ENCODE data around the gene RAB1B.

RAB1B gene

DNA sequence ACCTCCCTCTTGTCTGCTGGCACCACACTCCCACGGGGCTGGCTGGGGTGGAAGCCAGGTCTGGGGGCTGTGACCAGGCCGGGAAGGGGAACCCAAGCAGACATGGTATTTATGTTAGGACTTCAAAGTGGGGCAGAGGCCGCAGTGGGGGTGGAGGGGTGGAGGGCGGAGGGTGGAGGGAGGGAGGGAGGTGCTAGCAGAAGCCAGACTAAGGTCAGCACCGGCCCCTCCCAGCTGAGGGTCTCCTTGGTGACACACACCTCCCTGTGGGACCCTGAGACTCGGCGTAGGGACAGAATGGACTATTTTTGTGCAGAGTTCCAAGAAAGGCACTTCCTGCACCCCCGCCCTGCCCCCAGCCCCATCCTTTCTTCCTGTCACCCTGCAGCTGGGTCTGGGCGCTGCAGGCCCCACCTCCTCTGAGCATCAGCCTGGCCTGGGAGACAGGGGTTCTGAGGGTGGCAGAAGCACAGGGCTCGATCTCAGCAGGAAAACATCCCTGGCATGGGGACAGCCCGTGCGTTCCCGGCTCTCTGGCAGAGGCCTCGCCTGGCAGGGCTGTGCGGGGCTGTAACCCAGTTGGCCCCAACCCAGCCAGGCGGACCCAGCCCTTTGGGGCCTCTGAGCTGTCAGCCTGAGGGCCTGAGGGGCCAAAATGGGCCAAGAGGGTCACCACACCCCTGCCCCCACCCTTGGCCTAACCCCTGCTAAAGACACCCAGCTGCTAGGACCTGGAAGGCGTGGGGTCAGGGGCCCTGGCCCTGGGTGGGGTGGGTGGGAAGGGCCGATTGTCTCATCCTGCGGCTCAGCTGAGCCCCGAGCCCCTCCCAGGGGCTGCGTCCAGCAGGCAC lies 58.0 kb downstream of the RAB1B start:
- Histone ChIP-seq H3K36me3 (replicated peaks; ENCODE audit: low read depth, low read length) (no peaks in the 10 kb centered on the region), H3K27ac (ENCODE audit: low read length) (no peak overlapping the region), H3K4me2 (ENCODE audit: low read length) (no peak overlapping the region), H3K9me3 (ENCODE audit: insufficient read depth, low read length) (no peaks in the 10 kb centered on the region), H4K20me1 (ENCODE audit: insufficient read depth, low read length) (no peaks in the 10 kb centered on the region), H3K9ac (ENCODE audit: low read length) (no peak overlapping the region), H2AFZ (ENCODE audit: low read depth, low read length) (0 out of 2 replicates have a peak overlapping the region, but pooled peaks have one; percentile 8), H3K4me3 (ENCODE audit: low read length) (no peak overlapping the region), H3K27me3 (ENCODE audit: low read depth, low read length) (no peaks in the 10 kb centered on the region), H3K4me1 (ENCODE audit: low read length) (peaks cover 21% of the 10 kb centered on the region), H3K79me2 (ENCODE audit: low read length) (no peaks in the 10 kb centered on the region)
- TF ChIP-seq, protein P1, sequence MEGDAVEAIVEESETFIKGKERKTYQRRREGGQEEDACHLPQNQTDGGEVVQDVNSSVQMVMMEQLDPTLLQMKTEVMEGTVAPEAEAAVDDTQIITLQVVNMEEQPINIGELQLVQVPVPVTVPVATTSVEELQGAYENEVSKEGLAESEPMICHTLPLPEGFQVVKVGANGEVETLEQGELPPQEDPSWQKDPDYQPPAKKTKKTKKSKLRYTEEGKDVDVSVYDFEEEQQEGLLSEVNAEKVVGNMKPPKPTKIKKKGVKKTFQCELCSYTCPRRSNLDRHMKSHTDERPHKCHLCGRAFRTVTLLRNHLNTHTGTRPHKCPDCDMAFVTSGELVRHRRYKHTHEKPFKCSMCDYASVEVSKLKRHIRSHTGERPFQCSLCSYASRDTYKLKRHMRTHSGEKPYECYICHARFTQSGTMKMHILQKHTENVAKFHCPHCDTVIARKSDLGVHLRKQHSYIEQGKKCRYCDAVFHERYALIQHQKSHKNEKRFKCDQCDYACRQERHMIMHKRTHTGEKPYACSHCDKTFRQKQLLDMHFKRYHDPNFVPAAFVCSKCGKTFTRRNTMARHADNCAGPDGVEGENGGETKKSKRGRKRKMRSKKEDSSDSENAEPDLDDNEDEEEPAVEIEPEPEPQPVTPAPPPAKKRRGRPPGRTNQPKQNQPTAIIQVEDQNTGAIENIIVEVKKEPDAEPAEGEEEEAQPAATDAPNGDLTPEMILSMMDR (IDR thresholded peaks at IDR 0.05; ENCODE audit: low read depth, low read length) = no peak
- no peak for TF ChIP-seq EZH2phosphoT487 (IDR thresholded peaks at IDR 0.05; ENCODE audit: low read depth)
